ENCODE measurements around the gene SIPA1.

DNA sequence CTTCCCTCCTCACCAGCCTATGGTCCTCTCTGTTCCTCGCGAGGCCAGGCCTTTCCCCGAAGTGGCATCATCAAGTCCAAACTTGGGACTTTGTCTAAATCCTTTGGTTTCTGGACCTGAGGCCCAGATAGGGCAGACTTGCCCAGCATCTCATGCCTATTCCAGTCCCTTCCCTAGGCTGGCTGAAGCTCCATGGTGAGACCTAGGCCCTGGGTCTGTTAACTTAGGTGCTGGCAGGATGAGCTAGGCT is 13.4 kb downstream of the SIPA1 start:
- TF ChIP-seq, protein P1, sequence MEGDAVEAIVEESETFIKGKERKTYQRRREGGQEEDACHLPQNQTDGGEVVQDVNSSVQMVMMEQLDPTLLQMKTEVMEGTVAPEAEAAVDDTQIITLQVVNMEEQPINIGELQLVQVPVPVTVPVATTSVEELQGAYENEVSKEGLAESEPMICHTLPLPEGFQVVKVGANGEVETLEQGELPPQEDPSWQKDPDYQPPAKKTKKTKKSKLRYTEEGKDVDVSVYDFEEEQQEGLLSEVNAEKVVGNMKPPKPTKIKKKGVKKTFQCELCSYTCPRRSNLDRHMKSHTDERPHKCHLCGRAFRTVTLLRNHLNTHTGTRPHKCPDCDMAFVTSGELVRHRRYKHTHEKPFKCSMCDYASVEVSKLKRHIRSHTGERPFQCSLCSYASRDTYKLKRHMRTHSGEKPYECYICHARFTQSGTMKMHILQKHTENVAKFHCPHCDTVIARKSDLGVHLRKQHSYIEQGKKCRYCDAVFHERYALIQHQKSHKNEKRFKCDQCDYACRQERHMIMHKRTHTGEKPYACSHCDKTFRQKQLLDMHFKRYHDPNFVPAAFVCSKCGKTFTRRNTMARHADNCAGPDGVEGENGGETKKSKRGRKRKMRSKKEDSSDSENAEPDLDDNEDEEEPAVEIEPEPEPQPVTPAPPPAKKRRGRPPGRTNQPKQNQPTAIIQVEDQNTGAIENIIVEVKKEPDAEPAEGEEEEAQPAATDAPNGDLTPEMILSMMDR (IDR thresholded peaks at IDR 0.05): no peak
- TF ChIP-seq EP300 (IDR thresholded peaks at IDR 0.05; ENCODE audit: low read depth) (no peak), POLR2AphosphoS5 (IDR thresholded peaks at IDR 0.05) (no peak)

All from transverse colon (tissue), 4 donors.